ENCODE results near the gene CCNT2. TPM values are rescaled to one million over a fixed set of nuclear protein-coding genes. Genes with fewer than 3 reads are reported as not detected.
"Not testable (repeated sequence)": the region's sequence is repeated elsewhere in the genome, so short reads cannot be mapped to it uniquely, and the experiment has no call there.

The CCNT2 gene
- total RNA-seq, 4 donors from 2014 or later, result 26.2 to 61.9 (median 48.0) TPM

DNA sequence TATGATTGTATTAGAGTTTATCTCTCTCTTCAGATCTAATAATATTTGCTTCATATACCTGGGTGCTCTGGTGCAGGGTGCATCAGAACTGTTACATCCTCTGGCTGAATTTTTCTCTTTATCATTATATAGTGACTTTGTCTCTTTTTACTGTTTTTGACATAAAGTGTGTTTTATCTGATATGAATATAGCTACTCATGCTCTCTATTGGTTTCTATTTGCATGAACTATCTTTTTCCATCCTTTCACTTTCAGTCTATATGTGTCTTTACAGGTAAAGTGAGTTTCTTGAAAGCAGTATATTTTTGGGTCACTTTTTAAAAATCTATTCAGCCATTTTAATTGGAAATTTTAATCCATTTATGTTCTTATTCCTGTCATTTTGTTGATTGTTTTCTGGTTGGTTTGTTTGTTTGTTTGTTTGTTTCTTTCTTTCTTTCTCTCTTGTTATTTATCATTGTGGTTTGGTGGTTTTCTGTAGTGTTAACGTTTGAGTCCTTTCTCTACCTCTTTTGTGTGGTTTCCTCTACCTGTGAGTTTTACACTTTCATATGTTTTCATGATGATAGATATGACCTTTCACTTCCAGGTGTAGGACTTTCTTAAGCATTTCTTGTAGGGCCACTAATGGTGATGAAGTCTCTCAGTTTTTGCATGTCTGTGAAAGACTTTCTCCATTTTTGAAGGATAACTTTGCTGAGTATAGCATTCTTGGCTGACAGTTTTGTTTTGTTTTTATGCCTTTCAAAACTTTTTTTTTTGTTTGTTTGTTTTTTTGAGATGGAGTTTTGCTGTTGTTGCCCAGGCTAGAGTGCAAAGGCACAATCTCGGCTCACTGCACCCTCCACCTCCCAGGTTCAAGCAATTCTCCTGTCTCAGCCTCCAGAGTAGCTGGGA, 54.9 kb downstream of the CCNT2 start:
- H3K27ac ChIP-seq, result no peak overlapping the region
- H3K4me3 ChIP-seq, result no peak overlapping the region
- DNase-seq, result no peak
- H3K9me3 ChIP-seq, result peaks cover 0 to 5% (median 0%) of the 10 kb centered on the region in 4 donors
- no peak for TF ChIP-seq POLR2A (IDR thresholded peaks at IDR 0.05)
- TF ChIP-seq, protein P1, sequence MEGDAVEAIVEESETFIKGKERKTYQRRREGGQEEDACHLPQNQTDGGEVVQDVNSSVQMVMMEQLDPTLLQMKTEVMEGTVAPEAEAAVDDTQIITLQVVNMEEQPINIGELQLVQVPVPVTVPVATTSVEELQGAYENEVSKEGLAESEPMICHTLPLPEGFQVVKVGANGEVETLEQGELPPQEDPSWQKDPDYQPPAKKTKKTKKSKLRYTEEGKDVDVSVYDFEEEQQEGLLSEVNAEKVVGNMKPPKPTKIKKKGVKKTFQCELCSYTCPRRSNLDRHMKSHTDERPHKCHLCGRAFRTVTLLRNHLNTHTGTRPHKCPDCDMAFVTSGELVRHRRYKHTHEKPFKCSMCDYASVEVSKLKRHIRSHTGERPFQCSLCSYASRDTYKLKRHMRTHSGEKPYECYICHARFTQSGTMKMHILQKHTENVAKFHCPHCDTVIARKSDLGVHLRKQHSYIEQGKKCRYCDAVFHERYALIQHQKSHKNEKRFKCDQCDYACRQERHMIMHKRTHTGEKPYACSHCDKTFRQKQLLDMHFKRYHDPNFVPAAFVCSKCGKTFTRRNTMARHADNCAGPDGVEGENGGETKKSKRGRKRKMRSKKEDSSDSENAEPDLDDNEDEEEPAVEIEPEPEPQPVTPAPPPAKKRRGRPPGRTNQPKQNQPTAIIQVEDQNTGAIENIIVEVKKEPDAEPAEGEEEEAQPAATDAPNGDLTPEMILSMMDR (IDR thresholded peaks at IDR 0.05), result no peak
- H3K36me3 ChIP-seq, result no peaks in the 10 kb centered on the region
- H3K4me1 ChIP-seq, result no peaks in the 10 kb centered on the region
- no peaks in the 10 kb centered on the region for H3K27me3 ChIP-seq

GRCh38 chr2:134975281-134976009, 56.8 kb downstream of the CCNT2 start:
- no peaks in the 10 kb centered on the region for H3K36me3 ChIP-seq
- H3K4me3 ChIP-seq, result no peak overlapping the region
- no peak overlapping the region for H3K27ac ChIP-seq
- no peak for DNase-seq
- TF ChIP-seq, protein P1 (IDR thresholded peaks at IDR 0.05), result no peak
- TF ChIP-seq POLR2A (IDR thresholded peaks at IDR 0.05), result no peak
- no peaks in the 10 kb centered on the region for H3K27me3 ChIP-seq
- H3K4me1 ChIP-seq, result no peaks in the 10 kb centered on the region
- peaks cover 0 to 5% (median 0%) of the 10 kb centered on the region in 4 donors for H3K9me3 ChIP-seq

DNA sequence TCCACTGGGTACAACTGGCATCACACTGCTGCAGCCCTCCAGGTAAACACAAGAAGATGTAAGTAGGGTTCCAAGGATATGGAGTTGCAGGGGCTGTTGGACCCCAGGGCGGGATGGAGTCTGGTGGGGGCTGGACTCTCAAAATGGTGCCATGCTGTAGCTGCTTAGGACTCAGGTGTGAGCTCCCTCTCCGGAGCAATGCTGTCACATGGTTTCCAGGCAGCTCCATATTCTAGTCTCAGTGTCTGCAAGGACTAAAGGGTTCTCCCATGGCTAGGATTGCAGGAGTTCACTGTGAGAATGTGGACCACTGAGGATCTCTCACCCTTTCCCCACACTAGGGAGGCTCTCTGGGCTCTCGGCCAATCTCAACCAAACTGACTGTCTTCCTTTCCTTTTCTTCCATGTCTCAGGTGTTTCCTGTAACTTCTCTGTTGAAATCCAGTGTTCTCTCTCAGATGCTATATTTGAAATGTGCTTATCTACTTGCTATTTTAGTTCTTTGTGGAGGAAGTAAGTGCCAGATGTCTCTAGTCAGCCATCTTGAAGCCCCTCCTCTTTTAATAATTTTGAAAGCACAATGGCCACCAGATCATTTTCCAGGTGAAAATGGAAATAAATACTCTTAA, 57.6 kb downstream of the CCNT2 start:
- no peak for DNase-seq
- H3K36me3 ChIP-seq, result no peaks in the 10 kb centered on the region
- no peak overlapping the region for H3K27ac ChIP-seq
- H3K27me3 ChIP-seq, result no peaks in the 10 kb centered on the region
- H3K9me3 ChIP-seq, result peaks cover 0 to 5% (median 0%) of the 10 kb centered on the region in 4 donors
- no peaks in the 10 kb centered on the region for H3K4me1 ChIP-seq
- TF ChIP-seq, protein P1 (IDR thresholded peaks at IDR 0.05), result no peak
- TF ChIP-seq POLR2A (IDR thresholded peaks at IDR 0.05), result no peak
- H3K4me3 ChIP-seq, result no peak overlapping the region

DNA sequence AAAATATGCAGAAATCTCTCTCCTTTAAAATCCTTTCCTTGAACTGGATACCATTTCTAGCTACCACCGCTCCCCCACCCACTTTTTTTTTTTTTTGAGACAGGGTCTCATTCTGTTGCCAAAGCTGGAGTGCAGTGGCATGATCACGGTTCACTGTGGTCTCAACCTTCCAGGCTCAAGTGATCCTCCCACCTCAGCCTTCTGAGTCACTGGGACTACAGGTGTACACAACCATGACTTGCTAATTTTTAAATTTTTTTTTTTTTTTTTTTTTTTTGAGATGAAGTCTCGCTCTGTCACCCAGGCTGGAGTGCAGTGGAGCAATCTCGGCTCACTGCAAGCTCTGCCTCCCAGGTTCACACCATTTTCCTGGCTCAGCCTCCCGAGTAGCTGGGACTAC, 58.5 kb downstream of the CCNT2 start:
- not testable (repeated sequence) for H3K9me3 ChIP-seq, H3K4me3 ChIP-seq, H3K36me3 ChIP-seq, H3K4me1 ChIP-seq, DNase-seq, H3K27me3 ChIP-seq, H3K27ac ChIP-seq

DNA sequence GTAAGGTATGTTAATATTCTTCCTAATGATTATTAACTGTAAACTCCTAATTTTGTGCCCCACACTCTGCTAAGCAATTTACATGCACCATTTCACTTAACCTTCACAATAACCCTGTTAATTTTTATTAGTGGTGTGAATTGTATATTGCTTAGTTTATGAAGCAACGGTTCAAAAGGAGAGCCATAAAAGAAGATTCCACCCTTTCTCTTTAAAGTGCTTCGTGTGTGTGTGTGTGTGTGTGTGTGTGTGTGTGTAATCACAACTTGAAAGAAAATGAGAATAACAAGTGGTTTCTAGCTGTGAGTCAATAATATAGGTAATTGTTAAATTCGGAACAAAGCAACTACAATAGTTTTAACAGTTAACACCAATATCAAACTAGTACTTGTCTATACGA, 60.6 kb downstream of the CCNT2 start:
- Histone ChIP-seq H3K36me3 (no peaks in the 10 kb centered on the region), H3K4me3 (no peak overlapping the region), H3K4me1 (no peaks in the 10 kb centered on the region), H3K9me3 (peaks cover 0 to under 1% (median 0%) of the 10 kb centered on the region in 4 donors), H3K27me3 (no peaks in the 10 kb centered on the region), H3K27ac (no peak overlapping the region)
- no peak for DNase-seq
- TF ChIP-seq POLR2A (IDR thresholded peaks at IDR 0.05), result no peak
- TF ChIP-seq, protein P1 (IDR thresholded peaks at IDR 0.05), result no peak

Data from Peyer's patch (tissue), 4 donors.